Cardiac muscle cell (in vitro differentiated cells and primary cell): Measurements from ENCODE around the gene LCE3B. TPM values are rescaled to one million over a fixed set of nuclear protein-coding genes. Genes with fewer than 3 reads are reported as not detected.

Experiments used
- DNase-seq, 2 donors: peaks; one replicate each; pipeline versions ENCODE4 v3.0.0 to v3.0.0-alpha.2; 2010 to 2017; ENCODE audit warnings: low read depth in 1 of 2, low spot score in 1 of 2
- H3K27ac ChIP-seq: fragments of 200-600 bp; sonication (generic); 2 replicates; pipeline ENCODE4 v1.5.1; 2016
- H3K27me3 ChIP-seq: fragments of 200-600 bp; sonication (generic); 2 replicates; pipeline ENCODE4 v1.6.0; 2016; ENCODE audit warnings: control low read depth
- H3K36me3 ChIP-seq: fragments of 200-600 bp; sonication (generic); 2 replicates; pipeline ENCODE4 v1.5.1; 2016; ENCODE audit warnings: control low read depth
- H3K4me1 ChIP-seq: fragments of 200-600 bp; sonication (generic); 2 replicates; pipeline ENCODE4 v1.8.1; 2017; ENCODE audit warnings: low read depth, mild to moderate bottlenecking, mixed run types
- H3K4me3 ChIP-seq: fragments of 200-600 bp; sonication (generic); 2 replicates; pipeline ENCODE4 v1.5.1; 2016; ENCODE audit warnings: mild to moderate bottlenecking
- H3K9me3 ChIP-seq: fragments of 200-600 bp; sonication (generic); 2 replicates; pipeline ENCODE4 v1.5.1; 2017; ENCODE audit warnings: low read depth, mild to moderate bottlenecking, control low read depth
- polyA plus RNA-seq: library from polyadenylated mRNA; unstranded; fragments of >200 nt; fragmentation: Nextera tagmentation; extraction: Ambion mirVana; gene quantifications from 2 replicates; pipeline ENCODE4 v1.2.1, GENCODE V29; 2016
- total RNA-seq: library from RNA; depleted of rRNA; stranded (reverse); fragments of >200 nt; gene quantifications from 2 replicates; pipeline ENCODE4 v1.2.3, GENCODE V29; 2016
- TF ChIP-seq, protein P1 (sequence below): IDR thresholded peaks from 2 replicates; pipeline ENCODE4 v1.5.1; 2012; ENCODE audit warnings: low read depth, mild to moderate bottlenecking, low read length

LCE3B gene
- total and polyA plus RNA-seq, 2 experiments from 2014 or later, result not detected

DNA sequence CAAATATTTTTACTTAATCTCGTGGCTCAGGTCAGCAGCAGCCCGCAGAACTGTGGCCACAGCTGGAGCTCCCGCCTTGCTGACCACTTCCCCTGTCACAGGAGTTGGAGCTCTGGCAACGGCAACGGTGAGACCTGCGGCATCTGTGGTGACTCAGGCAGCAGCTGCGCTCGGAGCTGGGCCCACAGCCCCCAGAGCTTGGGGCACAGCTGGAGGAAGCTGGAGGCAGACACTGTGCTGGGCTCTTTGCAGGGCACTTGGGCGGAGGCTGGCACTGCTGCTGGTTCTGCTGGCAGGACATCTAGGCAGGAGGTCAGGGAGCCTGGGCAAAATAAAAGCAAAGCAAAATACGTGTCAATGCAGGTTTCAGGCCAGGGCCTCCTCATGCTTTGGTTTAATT lies 9.2 kb downstream of the LCE3B start, which contains the start of gene LCE3A:
TSS of gene LCE3A (minus strand) at position 301 of the 400 bp plus-strand sequence. CDS start at position 301, 0 bp downstream.
- DNase-seq, result no peak
- H3K4me1 ChIP-seq, result no peaks in the 10 kb centered on the region
- H3K27me3 ChIP-seq, result no peaks in the 10 kb centered on the region
- TF ChIP-seq, protein P1, sequence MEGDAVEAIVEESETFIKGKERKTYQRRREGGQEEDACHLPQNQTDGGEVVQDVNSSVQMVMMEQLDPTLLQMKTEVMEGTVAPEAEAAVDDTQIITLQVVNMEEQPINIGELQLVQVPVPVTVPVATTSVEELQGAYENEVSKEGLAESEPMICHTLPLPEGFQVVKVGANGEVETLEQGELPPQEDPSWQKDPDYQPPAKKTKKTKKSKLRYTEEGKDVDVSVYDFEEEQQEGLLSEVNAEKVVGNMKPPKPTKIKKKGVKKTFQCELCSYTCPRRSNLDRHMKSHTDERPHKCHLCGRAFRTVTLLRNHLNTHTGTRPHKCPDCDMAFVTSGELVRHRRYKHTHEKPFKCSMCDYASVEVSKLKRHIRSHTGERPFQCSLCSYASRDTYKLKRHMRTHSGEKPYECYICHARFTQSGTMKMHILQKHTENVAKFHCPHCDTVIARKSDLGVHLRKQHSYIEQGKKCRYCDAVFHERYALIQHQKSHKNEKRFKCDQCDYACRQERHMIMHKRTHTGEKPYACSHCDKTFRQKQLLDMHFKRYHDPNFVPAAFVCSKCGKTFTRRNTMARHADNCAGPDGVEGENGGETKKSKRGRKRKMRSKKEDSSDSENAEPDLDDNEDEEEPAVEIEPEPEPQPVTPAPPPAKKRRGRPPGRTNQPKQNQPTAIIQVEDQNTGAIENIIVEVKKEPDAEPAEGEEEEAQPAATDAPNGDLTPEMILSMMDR, result no peak
- H3K36me3 ChIP-seq, result no peaks in the 10 kb centered on the region
- no peak within 1 kb of the TSS for H3K4me3 ChIP-seq
- no peak within 1 kb of the TSS for H3K27ac ChIP-seq
- H3K9me3 ChIP-seq, result peaks cover 2% of the 10 kb centered on the region

- Histone ChIP-seq H3K36me3 (no peaks in the 10 kb centered on the region), H3K4me1 (no peaks in the 10 kb centered on the region), H3K27ac (no peak overlapping the region), H3K9me3 (no peaks in the 10 kb centered on the region), H3K4me3 (no peak overlapping the region), H3K27me3 (no peaks in the 10 kb centered on the region)
- TF ChIP-seq, protein P1, result no peak
- DNase-seq, result no peak
These were observed 9.7 kb downstream of the LCE3B start for GRCh38 chr1:152623203-152623844.

DNA sequence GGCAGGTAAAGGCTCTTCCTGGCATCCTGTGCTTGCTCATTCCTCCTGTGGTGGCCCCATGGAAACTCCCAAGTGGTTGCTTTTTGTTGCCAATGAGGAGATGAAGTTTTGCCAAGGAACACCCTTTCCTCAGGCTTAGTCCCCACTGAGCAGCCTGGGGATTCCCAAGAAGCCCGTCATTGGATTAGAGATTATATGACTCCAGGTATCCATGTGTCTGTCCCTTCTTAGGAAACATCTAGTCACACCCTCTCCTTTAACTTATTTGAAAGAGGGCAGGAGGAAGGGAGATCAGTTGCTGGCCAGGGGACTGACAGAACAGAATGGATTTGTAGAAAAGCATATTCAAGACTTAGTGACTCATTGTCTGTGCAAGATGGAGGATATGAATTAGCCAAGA lies 13.1 kb downstream of the LCE3B start:
- Histone ChIP-seq H3K36me3 (no peaks in the 10 kb centered on the region), H3K27me3 (no peaks in the 10 kb centered on the region), H3K27ac (no peak overlapping the region), H3K9me3 (no peaks in the 10 kb centered on the region), H3K4me1 (no peaks in the 10 kb centered on the region), H3K4me3 (no peak overlapping the region)
- TF ChIP-seq, protein P1, result no peak
- no peak for DNase-seq

GRCh38 chr1:152630596-152630995 lies 17.0 kb downstream of the LCE3B start:
- Histone ChIP-seq H3K36me3 (no peaks in the 10 kb centered on the region), H3K4me1 (no peaks in the 10 kb centered on the region), H3K4me3 (no peak overlapping the region), H3K27ac (no peak overlapping the region), H3K9me3 (no peaks in the 10 kb centered on the region), H3K27me3 (no peaks in the 10 kb centered on the region)
- TF ChIP-seq, protein P1, result no peak
- DNase-seq, result no peak

- TF ChIP-seq, protein P1, result no peak
These were observed 26.7 kb downstream of the LCE3B start for GRCh38 chr1:152640351-152640750.

More at GRCh38 chr1:152640351-152640750, 26.7 kb downstream of the LCE3B start:
- no peak for DNase-seq
- Histone ChIP-seq H3K4me1 (no peaks in the 10 kb centered on the region), H3K27me3 (no peaks in the 10 kb centered on the region), H3K27ac (no peak overlapping the region), H3K9me3 (no peaks in the 10 kb centered on the region), H3K4me3 (no peak overlapping the region), H3K36me3 (no peaks in the 10 kb centered on the region)
